RWPE2 (cell line): ENCODE data around the gene JAZF1.
A peak's percentile ranks its signal among the peaks of the same experiment; 100 is the strongest.

Source experiments
- ATAC-seq: fragments of 200-7000 bp; cut with Tn5 transposase; 3 replicates; pipeline ENCODE4 v1.9.1; 2021; ENCODE audit warnings: low read depth
- DNase-seq: peaks from one replicate; pipeline ENCODE4 v3.0.0-alpha.2; 2020; ENCODE audit warnings: low spot score
- H3K27ac ChIP-seq: fragments of 450-650 bp; 2 replicates; pipeline ENCODE4 v1.5.1; 2017; ENCODE audit warnings: mild to moderate bottlenecking; ENCODE audit not compliant: poor library complexity, severe bottlenecking
- H3K27me3 ChIP-seq: fragments of 250-450 bp; sonication (Bioruptor Pico); 2 replicates; pipeline ENCODE4 v1.5.1; 2021; ENCODE audit warnings: mild to moderate bottlenecking, moderate library complexity; ENCODE audit not compliant: insufficient read depth, poor library complexity, severe bottlenecking
- H3K36me3 ChIP-seq: fragments of 250-450 bp; sonication (Bioruptor Pico); 2 replicates; pipeline ENCODE4 v1.5.1; 2020; ENCODE audit warnings: low read depth, mild to moderate bottlenecking, moderate library complexity
- H3K4me1 ChIP-seq: fragments of 250-450 bp; sonication (Bioruptor Pico); 2 replicates; pipeline ENCODE4 v1.5.1; 2021; ENCODE audit warnings: mild to moderate bottlenecking, moderate library complexity; ENCODE audit not compliant: insufficient read depth, poor library complexity, severe bottlenecking
- H3K4me3 ChIP-seq: fragments of 250-450 bp; sonication (Bioruptor Pico); 2 replicates; pipeline ENCODE4 v1.5.1; 2021; ENCODE audit warnings: mild to moderate bottlenecking, moderate library complexity; ENCODE audit not compliant: severe bottlenecking
- H3K9me3 ChIP-seq: fragments of 250-450 bp; sonication (Bioruptor Pico); 2 replicates; pipeline ENCODE4 v1.5.1; 2021; ENCODE audit warnings: mild to moderate bottlenecking, moderate library complexity; ENCODE audit not compliant: severe bottlenecking
- TF ChIP-seq, protein P1 (sequence below): fragments of 450-650 bp; IDR thresholded peaks from one replicate; pipeline ENCODE4 v1.5.1; 2017; ENCODE audit warnings: mild to moderate bottlenecking, moderate library complexity; ENCODE audit not compliant: poor library complexity, severe bottlenecking

Gene JAZF1

DNA sequence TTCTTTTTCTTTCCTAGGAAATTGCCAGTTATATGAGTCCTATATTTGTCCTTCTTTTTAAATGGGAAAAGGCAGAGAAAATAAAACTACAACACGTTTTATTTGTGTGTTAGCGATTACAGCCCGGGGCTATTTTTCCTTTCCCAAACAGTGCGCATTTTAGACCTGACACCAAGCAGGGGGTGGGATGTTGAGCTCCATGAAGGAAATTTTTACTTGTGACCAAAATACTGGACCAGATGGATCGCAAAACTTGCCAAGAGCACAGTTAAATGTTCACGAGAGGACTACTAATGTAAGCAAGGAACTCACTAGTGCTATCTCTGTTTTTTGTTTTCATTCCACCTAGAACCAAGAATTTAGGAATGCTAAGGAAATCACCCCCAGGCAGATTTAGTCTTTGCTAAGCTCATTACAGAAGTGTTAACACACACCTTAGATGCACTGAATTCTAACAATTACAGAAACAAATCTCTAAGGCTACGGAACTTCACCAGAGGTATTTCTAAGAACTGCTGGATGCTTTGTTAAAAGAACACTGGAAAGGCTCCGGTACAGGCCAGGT is 114.8 kb downstream of the JAZF1 start:
- Histone ChIP-seq H3K4me1 (peaks cover 30% of the 10 kb centered on the region), H3K27ac (peak overlapping the region; percentile 13), H3K36me3 (no peaks in the 10 kb centered on the region), H3K4me3 (no peak overlapping the region), H3K9me3 (no peaks in the 10 kb centered on the region), H3K27me3 (no peaks in the 10 kb centered on the region)
- DNase-seq (no peak), ATAC-seq (no peak)
- TF ChIP-seq, protein P1, sequence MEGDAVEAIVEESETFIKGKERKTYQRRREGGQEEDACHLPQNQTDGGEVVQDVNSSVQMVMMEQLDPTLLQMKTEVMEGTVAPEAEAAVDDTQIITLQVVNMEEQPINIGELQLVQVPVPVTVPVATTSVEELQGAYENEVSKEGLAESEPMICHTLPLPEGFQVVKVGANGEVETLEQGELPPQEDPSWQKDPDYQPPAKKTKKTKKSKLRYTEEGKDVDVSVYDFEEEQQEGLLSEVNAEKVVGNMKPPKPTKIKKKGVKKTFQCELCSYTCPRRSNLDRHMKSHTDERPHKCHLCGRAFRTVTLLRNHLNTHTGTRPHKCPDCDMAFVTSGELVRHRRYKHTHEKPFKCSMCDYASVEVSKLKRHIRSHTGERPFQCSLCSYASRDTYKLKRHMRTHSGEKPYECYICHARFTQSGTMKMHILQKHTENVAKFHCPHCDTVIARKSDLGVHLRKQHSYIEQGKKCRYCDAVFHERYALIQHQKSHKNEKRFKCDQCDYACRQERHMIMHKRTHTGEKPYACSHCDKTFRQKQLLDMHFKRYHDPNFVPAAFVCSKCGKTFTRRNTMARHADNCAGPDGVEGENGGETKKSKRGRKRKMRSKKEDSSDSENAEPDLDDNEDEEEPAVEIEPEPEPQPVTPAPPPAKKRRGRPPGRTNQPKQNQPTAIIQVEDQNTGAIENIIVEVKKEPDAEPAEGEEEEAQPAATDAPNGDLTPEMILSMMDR = no peak

GRCh38 chr7:28065308-28065707 is 115.3 kb downstream of the JAZF1 start:
- Histone ChIP-seq H3K4me3 (no peak overlapping the region), H3K27ac (peak overlapping the region; percentile 13)
- ATAC-seq = no peak; the same call in 2 of the 3 replicates

GRCh38 chr7:28064437-28064836 is 116.2 kb downstream of the JAZF1 start:
- H3K9me3 ChIP-seq = no peaks in the 10 kb centered on the region
- ATAC-seq = no peak
- TF ChIP-seq, protein P1 = no peak
- H3K27ac ChIP-seq = peak overlapping the region; percentile 13
- no peak overlapping the region for H3K4me3 ChIP-seq
- DNase-seq = no peak
- no peaks in the 10 kb centered on the region for H3K27me3 ChIP-seq
- H3K36me3 ChIP-seq = no peaks in the 10 kb centered on the region
- peaks cover 30% of the 10 kb centered on the region for H3K4me1 ChIP-seq

More at GRCh38 chr7:28065308-28065707, 115.3 kb downstream of the JAZF1 start:
- DNase-seq = no peak
- H3K27me3 ChIP-seq = no peaks in the 10 kb centered on the region
- no peaks in the 10 kb centered on the region for H3K36me3 ChIP-seq
- TF ChIP-seq, protein P1 = no peak
- peaks cover 30% of the 10 kb centered on the region for H3K4me1 ChIP-seq
- H3K9me3 ChIP-seq = no peaks in the 10 kb centered on the region

DNA sequence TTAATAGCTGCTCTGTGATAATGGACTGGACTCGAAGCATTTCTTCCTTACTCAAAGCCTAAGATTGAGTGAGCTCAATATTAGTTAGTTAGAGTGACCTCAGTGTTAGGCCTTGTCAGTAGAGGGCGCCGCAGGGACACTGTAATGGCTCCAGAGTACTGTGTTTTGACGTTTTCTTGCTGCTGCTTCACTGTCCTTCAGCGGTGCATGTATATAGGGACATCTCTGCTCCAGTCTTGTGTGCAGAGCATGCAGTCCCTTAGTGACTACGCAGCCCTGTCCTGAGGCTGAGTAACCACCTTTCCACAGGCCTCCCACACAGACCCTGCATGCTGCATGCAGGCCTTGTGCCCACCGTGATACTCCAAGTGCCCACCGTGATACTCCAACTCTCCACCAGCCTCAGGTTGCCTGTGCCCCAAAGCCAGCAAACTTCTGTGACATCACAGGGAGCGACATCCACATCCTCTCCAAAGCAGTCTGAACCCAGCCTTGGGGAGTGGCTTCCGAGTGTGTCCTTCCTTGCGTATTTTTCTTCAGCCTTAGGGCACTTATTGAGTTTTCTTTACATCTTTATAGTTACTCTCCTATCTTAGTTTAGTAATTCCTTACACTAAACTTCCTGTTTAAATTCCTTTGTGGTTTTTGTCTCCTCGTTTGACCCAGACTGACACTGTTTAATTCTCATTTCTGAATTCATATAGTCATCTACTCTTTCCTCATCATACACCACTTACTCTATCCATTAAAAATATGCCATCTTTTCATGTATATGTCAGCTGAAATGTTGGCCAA is 118.2 kb downstream of the JAZF1 start:
- Histone ChIP-seq H3K36me3 (no peaks in the 10 kb centered on the region), H3K27ac (peak overlapping the region; percentile 78), H3K9me3 (no peaks in the 10 kb centered on the region), H3K4me3 (no peak overlapping the region), H3K27me3 (no peaks in the 10 kb centered on the region), H3K4me1 (peaks cover 30% of the 10 kb centered on the region)
- DNase-seq = no peak
- peak; percentile 92 for ATAC-seq
- TF ChIP-seq, protein P1 = peak; percentile 41

- Histone ChIP-seq H3K36me3 (no peaks in the 10 kb centered on the region), H3K9me3 (no peaks in the 10 kb centered on the region), H3K4me3 (no peak overlapping the region), H3K27ac (peak overlapping the region; percentile 78), H3K27me3 (no peaks in the 10 kb centered on the region), H3K4me1 (peaks cover 30% of the 10 kb centered on the region)
- TF ChIP-seq, protein P1 = no peak
- no peak for ATAC-seq
- no peak for DNase-seq
These were observed 118.8 kb downstream of the JAZF1 start for GRCh38 chr7:28061824-28062196.
